Esophagus muscularis mucosa (tissue), 4 donors: ENCODE results near the gene ADGRD2. TPM values are rescaled to one million over a fixed set of nuclear protein-coding genes. Genes with fewer than 3 reads are reported as not detected.

Experiments used
- DNase-seq: peaks from one replicate; pipeline ENCODE4 v3.0.0-alpha.2; 2017; ENCODE audit errors: extremely low spot score
- H3K27ac ChIP-seq, 4 donors: fragments of 200-600 bp; sonication (generic); replicated peaks in 1 of 4; 1 replicate in 3 of 4; 2 replicates in 1 of 4; pipeline ENCODE4 v1.5.1; 2016 to 2019; ENCODE audit warnings: mild to moderate bottlenecking in 1 of 4
- H3K27me3 ChIP-seq, 4 donors: fragments of 200-600 bp; sonication (generic); one replicate each; pipeline versions ENCODE4 v1.5.1 to v1.6.0; 2016 to 2019
- H3K36me3 ChIP-seq, 4 donors: fragments of 200-600 bp; sonication (generic); one replicate each; pipeline ENCODE4 v1.5.1; 2016 to 2019
- H3K4me1 ChIP-seq, 4 donors: fragments of 200-600 bp; sonication (generic); one replicate each; pipeline ENCODE4 v1.5.1; 2016 to 2019
- H3K4me3 ChIP-seq, 4 donors: fragments of 200-600 bp; sonication (generic); 1 replicate in 2 of 4; 2 replicates in 2 of 4; pipeline ENCODE4 v1.5.1; 2016 to 2019; ENCODE audit warnings: mild to moderate bottlenecking in 4 of 4, moderate library complexity in 1 of 4
- H3K9me3 ChIP-seq, 4 donors: fragments of 200-600 bp; sonication (generic); 1 replicate in 3 of 4; 2 replicates in 1 of 4; pipeline ENCODE4 v1.5.1; 2016 to 2019
- CTCF ChIP-seq, 3 experiments: fragments of 200-600 bp in 2 of 3; fragments of 450-650 bp in 1 of 3; sonication (generic) in 2 of 3; IDR thresholded peaks; one replicate each; pipeline ENCODE4 v1.5.1; 2017 to 2019; ENCODE audit warnings: antibody characterized with exemption in 3 of 3, mild to moderate bottlenecking in 2 of 3, moderate library complexity in 1 of 3
- EP300 ChIP-seq: sonication (generic); formaldehyde crosslinking; IDR thresholded peaks from one replicate; pipeline ENCODE4 v1.6.1; 2017; ENCODE audit warnings: antibody characterized with exemption
- POLR2A ChIP-seq: fragments of 450-650 bp; IDR thresholded peaks from one replicate; pipeline ENCODE4 v1.6.1; 2017; ENCODE audit warnings: antibody characterized with exemption, moderate library complexity, mild to moderate bottlenecking, low read depth
- POLR2AphosphoS5 ChIP-seq, 2 donors: sonication (generic); formaldehyde crosslinking; IDR thresholded peaks; one replicate each; pipeline ENCODE4 v1.6.1; 2017; ENCODE audit warnings: antibody characterized with exemption in 2 of 2
- WGBS: methylation state at CpG from one replicate; pipeline ENCODE4 v1.1.5; 2018; 5-methylcytosine and 5-hydroxymethylcytosine counted together
- intact Hi-C: fragments of 100-400 bp; cut with DNase I; formaldehyde crosslinking; loops from one replicate; pipeline ENCODE4 v1.15.1; 2023
- total RNA-seq, 4 donors: library from RNA; depleted of rRNA; stranded (reverse); fragments of >200 nt; gene quantifications; one replicate each; pipeline versions ENCODE4 v1.1.0 to v1.2.1, GENCODE V29; 2016

ADGRD2 gene
- total RNA-seq, 4 donors from 2014 or later: not detected

GRCh38 chr9:124521142-124521541 lies 70.9 kb downstream of the ADGRD2 start:
- 98% methylated on average over 3 of the region's 3 CpGs for WGBS
- intact Hi-C loops: no loop called here
- TF ChIP-seq EP300 (no peak), POLR2AphosphoS5 (IDR thresholded peaks at IDR 0.05) (no peak), POLR2A (no peak), CTCF (IDR thresholded peaks at IDR 0.05) (no peak)

DNA sequence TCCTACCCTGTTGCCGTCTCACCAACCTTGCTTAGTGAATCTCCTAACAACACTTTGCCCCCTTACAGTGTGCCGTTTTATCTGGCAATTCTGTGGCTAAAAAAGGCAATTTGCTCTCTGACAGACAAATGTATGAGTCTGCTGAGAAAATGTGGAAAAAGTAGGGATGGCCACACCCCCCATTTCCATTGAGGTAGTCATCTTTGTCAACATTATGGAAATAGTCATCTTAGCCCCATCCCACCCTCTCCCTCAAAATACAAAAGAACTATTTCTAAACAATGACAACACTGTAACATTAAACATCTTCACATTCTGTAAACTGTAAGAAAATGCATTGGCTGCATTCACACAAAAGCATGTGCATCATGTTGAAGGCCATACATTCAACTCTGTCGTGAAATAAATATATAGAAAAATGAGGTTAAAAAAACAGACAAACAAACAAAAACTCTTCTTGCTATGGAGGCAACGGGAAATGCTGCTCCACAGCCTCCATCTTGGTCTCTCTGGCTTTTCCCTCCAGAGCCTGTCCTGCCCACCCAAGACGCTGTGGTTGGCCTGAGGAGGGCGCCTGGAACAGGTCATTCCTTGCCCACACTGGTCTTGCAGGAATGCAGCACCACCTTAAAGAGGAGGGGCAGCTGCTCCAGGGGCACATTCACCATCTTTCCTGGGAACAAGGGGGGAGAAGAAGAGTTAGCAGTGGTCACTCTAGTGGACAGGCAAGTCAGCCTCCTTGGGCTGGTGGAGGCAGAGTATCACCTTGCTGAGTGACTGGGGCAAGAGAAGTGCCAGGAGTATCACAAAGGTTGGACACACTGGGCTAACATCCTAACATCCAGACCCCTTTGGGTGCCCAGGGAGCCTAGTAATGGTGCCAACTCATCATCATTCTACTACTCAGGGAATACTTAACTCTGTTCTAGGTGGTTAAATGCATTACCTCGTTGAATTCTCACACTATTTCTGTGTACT lies 72.2 kb downstream of the ADGRD2 start:
- TF ChIP-seq CTCF (IDR thresholded peaks at IDR 0.05): no peak
- TF ChIP-seq POLR2A: no peak
- no peak for TF ChIP-seq EP300
- TF ChIP-seq POLR2AphosphoS5 (IDR thresholded peaks at IDR 0.05): no peak
- Histone ChIP-seq H3K27me3 (no peaks in the 10 kb centered on the region), H3K27ac (no peak overlapping the region), H3K4me3 (no peak overlapping the region), H3K36me3 (peaks cover 0 to 12% (median 0%) of the 10 kb centered on the region in 4 donors), H3K9me3 (no peaks in the 10 kb centered on the region), H3K4me1 (no peaks in the 10 kb centered on the region)
- WGBS: 88% methylated on average over 7 of the region's 7 CpGs
- intact Hi-C loops: no loop called here
- no peak for DNase-seq

More at GRCh38 chr9:124521142-124521541, 70.9 kb downstream of the ADGRD2 start:
- Histone ChIP-seq H3K27ac (no peak overlapping the region), H3K9me3 (no peaks in the 10 kb centered on the region), H3K4me1 (no peaks in the 10 kb centered on the region), H3K27me3 (no peaks in the 10 kb centered on the region), H3K36me3 (peaks cover 0 to 4% (median 0%) of the 10 kb centered on the region in 4 donors), H3K4me3 (no peak overlapping the region)
- DNase-seq: no peak

DNA sequence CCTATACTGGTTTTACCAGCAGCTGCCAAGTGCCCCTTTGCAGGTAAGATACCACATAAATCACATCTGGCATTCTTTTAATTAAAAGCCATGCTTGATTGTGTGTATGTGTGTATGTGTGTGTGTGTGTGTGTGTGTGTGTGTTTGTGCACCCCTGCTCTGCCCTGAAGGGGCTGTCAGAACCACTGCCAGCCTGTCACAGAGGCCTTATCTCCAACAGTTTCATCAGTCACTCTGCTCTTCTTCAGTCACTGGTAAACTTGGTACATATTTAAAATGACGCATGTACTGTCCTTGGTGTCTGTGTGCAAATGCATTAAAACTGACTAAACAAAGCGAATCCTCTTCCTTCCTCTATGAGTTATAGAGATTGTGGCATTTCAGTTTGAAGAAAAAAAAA lies 75.9 kb downstream of the ADGRD2 start:
- Histone ChIP-seq H3K4me1 (no peaks in the 10 kb centered on the region), H3K36me3 (peaks cover 0 to 12% (median 0%) of the 10 kb centered on the region in 4 donors), H3K27me3 (no peaks in the 10 kb centered on the region), H3K9me3 (no peaks in the 10 kb centered on the region), H3K4me3 (no peak overlapping the region), H3K27ac (no peak overlapping the region)
- intact Hi-C loops: no loop called here
- no peak for TF ChIP-seq POLR2AphosphoS5 (IDR thresholded peaks at IDR 0.05)
- TF ChIP-seq CTCF (IDR thresholded peaks at IDR 0.05): no peak
- TF ChIP-seq POLR2A: no peak
- TF ChIP-seq EP300: no peak
- DNase-seq: no peak
- 100% methylated on average over 2 of the region's 2 CpGs for WGBS

DNA sequence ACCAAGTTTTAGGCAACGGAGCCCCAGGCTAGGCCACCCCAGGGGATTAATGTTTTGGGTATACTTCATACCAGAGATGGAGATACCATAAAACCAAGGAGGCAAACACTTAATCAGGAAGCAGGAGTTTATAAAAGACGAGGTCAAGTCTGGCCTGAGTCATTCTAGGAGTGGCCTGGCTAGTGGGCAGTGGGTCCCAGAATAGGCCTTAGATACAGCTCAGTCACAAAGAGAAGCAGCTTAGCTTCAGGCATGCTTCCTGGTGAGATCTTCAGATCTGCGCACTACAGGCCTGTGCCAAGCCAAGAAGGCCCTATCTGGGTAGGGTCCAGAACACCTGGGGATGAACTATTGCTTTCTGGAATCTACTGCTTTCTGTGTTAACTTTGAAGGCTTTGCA lies 77.5 kb downstream of the ADGRD2 start:
- H3K27me3 ChIP-seq: no peaks in the 10 kb centered on the region
- H3K36me3 ChIP-seq: peaks cover 0 to 12% (median 0%) of the 10 kb centered on the region in 4 donors
- H3K4me1 ChIP-seq: no peaks in the 10 kb centered on the region
- whole genome bisulfite sequencing: 89% methylated on average over 3 of the region's 3 CpGs
- no peaks in the 10 kb centered on the region for H3K9me3 ChIP-seq
- intact Hi-C loops: no loop called here
- no peak overlapping the region for H3K4me3 ChIP-seq
- DNase-seq: no peak
- H3K27ac ChIP-seq: no peak overlapping the region
- TF ChIP-seq EP300 (no peak), POLR2A (no peak), CTCF (IDR thresholded peaks at IDR 0.05) (no peak), POLR2AphosphoS5 (IDR thresholded peaks at IDR 0.05) (no peak)

Other genes with a start within 250 kb of the ADGRD2 start
- gene NEK6, start 192.5 kb upstream of the ADGRD2 start, total RNA-seq: 10 to 100 TPM; 14.1 to 21.9 (median 15.1) TPM
- gene PSMB7, start 35.0 kb upstream of the ADGRD2 start, total RNA-seq: 100 to 1,000 TPM; 105 to 124 (median 113) TPM
- under 1 TPM in 1 of 4 donors, not detected in 3; 0.17 TPM for gene NR5A1, start 56.9 kb downstream of the ADGRD2 start, total RNA-seq